Neural progenitor cell (in vitro differentiated cells): Measurements from ENCODE around the gene SERGEF. TPM values are rescaled to one million over a fixed set of nuclear protein-coding genes. Genes with fewer than 3 reads are reported as not detected.

Experiments
- DNase-seq: peaks from one replicate; pipeline ENCODE4 v3.0.0-alpha.2; 2016; ENCODE audit warnings: low spot score
- H2AFZ ChIP-seq: fragments of 200-600 bp; sonication (generic); replicated peaks from 2 replicates; pipeline ENCODE4 v1.6.1; 2016; ENCODE audit warnings: antibody characterized with exemption
- H3F3A ChIP-seq: fragments of 200-600 bp; sonication (generic); 2 replicates; pipeline ENCODE4 v1.6.1; 2016; ENCODE audit warnings: antibody characterized with exemption, low read depth
- H3K27ac ChIP-seq: fragments of 200-600 bp; sonication (generic); 2 replicates; pipeline ENCODE4 v1.5.1; 2016; ENCODE audit warnings: mild to moderate bottlenecking
- H3K27me3 ChIP-seq: fragments of 200-600 bp; sonication (generic); 2 replicates; pipeline ENCODE4 v1.6.1; 2016; ENCODE audit warnings: mild to moderate bottlenecking, moderate library complexity
- H3K36me3 ChIP-seq: fragments of 200-600 bp; sonication (generic); 2 replicates; pipeline ENCODE4 v1.5.1; 2016
- H3K4me1 ChIP-seq: fragments of 200-600 bp; sonication (generic); 2 replicates; pipeline ENCODE4 v1.6.1; 2016; ENCODE audit warnings: mixed run types
- H3K4me2 ChIP-seq: fragments of 200-600 bp; sonication (generic); 2 replicates; pipeline ENCODE4 v1.6.1; 2016
- H3K4me3 ChIP-seq: fragments of 200-600 bp; sonication (generic); 2 replicates; pipeline ENCODE4 v1.5.1; 2016
- H3K79me2 ChIP-seq: fragments of 200-600 bp; sonication (generic); 2 replicates; pipeline ENCODE4 v1.6.1; 2016; ENCODE audit warnings: low read depth
- H3K9ac ChIP-seq: fragments of 200-600 bp; sonication (generic); 2 replicates; pipeline ENCODE4 v1.6.1; 2016
- H3K9me3 ChIP-seq: fragments of 200-600 bp; sonication (generic); 2 replicates; pipeline ENCODE4 v1.5.1; 2016; ENCODE audit warnings: low read depth
- H4K20me1 ChIP-seq: fragments of 200-600 bp; sonication (generic); 2 replicates; pipeline ENCODE4 v1.6.1; 2016; ENCODE audit warnings: low read depth
- H3K27ac Mint-ChIP-seq: 3 replicates; pipeline ENCODE4 v1.8.0; 2021; ENCODE audit warnings: mixed read lengths
- H3K27me3 Mint-ChIP-seq: 2 replicates; pipeline ENCODE4 v1.8.0; 2022; ENCODE audit warnings: low read depth, mild to moderate bottlenecking, inconsistent platforms, moderate library complexity, mixed read lengths; ENCODE audit not compliant: insufficient read depth
- H3K36me3 Mint-ChIP-seq: 3 replicates; pipeline ENCODE4 v1.8.0; 2021; ENCODE audit warnings: mixed read lengths
- H3K4me1 Mint-ChIP-seq: 3 replicates; pipeline ENCODE4 v1.8.0; 2021; ENCODE audit warnings: mixed read lengths
- H3K4me3 Mint-ChIP-seq: 3 replicates; pipeline ENCODE4 v1.8.0; 2021; ENCODE audit warnings: mild to moderate bottlenecking, moderate library complexity, mixed read lengths
- H3K9me3 Mint-ChIP-seq: 3 replicates; pipeline ENCODE4 v1.8.0; 2020; ENCODE audit warnings: mixed read lengths
- EZH2 ChIP-seq: fragments of 200-600 bp; sonication (generic); IDR thresholded peaks from 2 replicates; pipeline ENCODE4 v1.6.1; 2017; ENCODE audit warnings: antibody characterized with exemption, mild to moderate bottlenecking, moderate library complexity
- EZH2phosphoT487 ChIP-seq: fragments of 200-600 bp; sonication (generic); IDR thresholded peaks from 2 replicates; pipeline ENCODE4 v1.6.1; 2017; ENCODE audit warnings: antibody characterized with exemption
- total RNA-seq: library from RNA; depleted of rRNA; stranded (reverse); fragments of >200 nt; gene quantifications from 2 replicates; pipeline ENCODE4 v1.2.3, GENCODE V29; 2015; ENCODE audit warnings: low replicate concordance
- TF ChIP-seq, protein P1 (sequence below): fragments of 200-600 bp; sonication (generic); IDR thresholded peaks from 2 replicates; pipeline ENCODE4 v1.5.1; 2017; ENCODE audit warnings: antibody characterized with exemption, mild to moderate bottlenecking

The SERGEF gene
- total RNA-seq, 1 donor from 2014 or later, result 35.1 TPM

- Histone ChIP-seq H3F3A (peaks cover 23% of the 10 kb centered on the region), H3K4me2 (peak overlapping the region; percentile 98), H3K27ac (no peak overlapping the region), H3K27me3 (peaks cover 33% of the 10 kb centered on the region), H2AFZ (peak overlapping the region; percentile 99), H4K20me1 (peaks cover 10% of the 10 kb centered on the region), H3K4me3 (peak overlapping the region; percentile 92), H3K79me2 (peaks cover 19% of the 10 kb centered on the region), H3K4me1 (peaks cover 16% of the 10 kb centered on the region), H3K36me3 (no peaks in the 10 kb centered on the region), H3K9me3 (no peaks in the 10 kb centered on the region), H3K9ac (no peak overlapping the region)
- peak; percentile 24 for DNase-seq
- H3K27me3 Mint-ChIP-seq, result peaks cover 11% of the 10 kb centered on the region
- no peaks in the 10 kb centered on the region for H3K36me3 Mint-ChIP-seq
- H3K9me3 Mint-ChIP-seq, result no peaks in the 10 kb centered on the region
- peaks cover 17% of the 10 kb centered on the region for H3K4me1 Mint-ChIP-seq
- no peak overlapping the region for H3K27ac Mint-ChIP-seq
- TF ChIP-seq, protein P1, sequence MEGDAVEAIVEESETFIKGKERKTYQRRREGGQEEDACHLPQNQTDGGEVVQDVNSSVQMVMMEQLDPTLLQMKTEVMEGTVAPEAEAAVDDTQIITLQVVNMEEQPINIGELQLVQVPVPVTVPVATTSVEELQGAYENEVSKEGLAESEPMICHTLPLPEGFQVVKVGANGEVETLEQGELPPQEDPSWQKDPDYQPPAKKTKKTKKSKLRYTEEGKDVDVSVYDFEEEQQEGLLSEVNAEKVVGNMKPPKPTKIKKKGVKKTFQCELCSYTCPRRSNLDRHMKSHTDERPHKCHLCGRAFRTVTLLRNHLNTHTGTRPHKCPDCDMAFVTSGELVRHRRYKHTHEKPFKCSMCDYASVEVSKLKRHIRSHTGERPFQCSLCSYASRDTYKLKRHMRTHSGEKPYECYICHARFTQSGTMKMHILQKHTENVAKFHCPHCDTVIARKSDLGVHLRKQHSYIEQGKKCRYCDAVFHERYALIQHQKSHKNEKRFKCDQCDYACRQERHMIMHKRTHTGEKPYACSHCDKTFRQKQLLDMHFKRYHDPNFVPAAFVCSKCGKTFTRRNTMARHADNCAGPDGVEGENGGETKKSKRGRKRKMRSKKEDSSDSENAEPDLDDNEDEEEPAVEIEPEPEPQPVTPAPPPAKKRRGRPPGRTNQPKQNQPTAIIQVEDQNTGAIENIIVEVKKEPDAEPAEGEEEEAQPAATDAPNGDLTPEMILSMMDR, result no peak
- TF ChIP-seq EZH2 (no peak), EZH2phosphoT487 (no peak)
- peak overlapping the region; percentile 99 for H3K4me3 Mint-ChIP-seq
Measured at GRCh38 chr11:18013790-18014507, 1.1 kb upstream of the SERGEF start.

- H3K9me3 Mint-ChIP-seq, result no peaks in the 10 kb centered on the region
- peaks cover 10% of the 10 kb centered on the region for H4K20me1 ChIP-seq
- H3K4me3 Mint-ChIP-seq, result peak overlapping the region; percentile 92
- H2AFZ ChIP-seq, result peak overlapping the region; percentile 96
- no peak for DNase-seq
- H3K27me3 ChIP-seq, result peaks cover 33% of the 10 kb centered on the region
- peaks cover 16% of the 10 kb centered on the region for H3K4me1 ChIP-seq
- H3K27ac ChIP-seq, result peak overlapping the region; percentile 18
- H3K27me3 Mint-ChIP-seq, result peaks cover 11% of the 10 kb centered on the region
- peak overlapping the region; percentile 27 for H3K27ac Mint-ChIP-seq
- TF ChIP-seq EZH2phosphoT487 (no peak), EZH2 (no peak)
- TF ChIP-seq, protein P1, result no peak
- peak overlapping the region; percentile 92 for H3K4me3 ChIP-seq
- peak overlapping the region; percentile 98 for H3K4me2 ChIP-seq
- H3F3A ChIP-seq, result peaks cover 23% of the 10 kb centered on the region
- H3K36me3 Mint-ChIP-seq, result no peaks in the 10 kb centered on the region
- H3K36me3 ChIP-seq, result no peaks in the 10 kb centered on the region
- H3K79me2 ChIP-seq, result peaks cover 19% of the 10 kb centered on the region
- H3K4me1 Mint-ChIP-seq, result peaks cover 20% of the 10 kb centered on the region
- H3K9me3 ChIP-seq, result no peaks in the 10 kb centered on the region
- peak overlapping the region; percentile 50 for H3K9ac ChIP-seq
Measured at GRCh38 chr11:18012122-18012905, 533 bp downstream of the SERGEF start.

- H3K4me3 ChIP-seq, result peak overlapping the region; percentile 92
- no peak overlapping the region for H2AFZ ChIP-seq
- Mint-ChIP-seq H3K9me3 (no peaks in the 10 kb centered on the region), H3K4me1 (peaks cover 20% of the 10 kb centered on the region), H3K4me3 (peak overlapping the region; percentile 92), H3K27me3 (peaks cover 11% of the 10 kb centered on the region), H3K36me3 (no peaks in the 10 kb centered on the region), H3K27ac (no peak overlapping the region)
- H3K4me1 ChIP-seq, result peaks cover 16% of the 10 kb centered on the region
- no peak overlapping the region for H3K9ac ChIP-seq
- peak; percentile 15 for DNase-seq
- H3F3A ChIP-seq, result peaks cover 23% of the 10 kb centered on the region
- peaks cover 19% of the 10 kb centered on the region for H3K79me2 ChIP-seq
- peaks cover 10% of the 10 kb centered on the region for H4K20me1 ChIP-seq
- H3K4me2 ChIP-seq, result peak overlapping the region; percentile 98
- peaks cover 33% of the 10 kb centered on the region for H3K27me3 ChIP-seq
- no peaks in the 10 kb centered on the region for H3K9me3 ChIP-seq
- H3K27ac ChIP-seq, result no peak overlapping the region
- no peaks in the 10 kb centered on the region for H3K36me3 ChIP-seq
- no peak for TF ChIP-seq EZH2
- no peak for TF ChIP-seq EZH2phosphoT487
- TF ChIP-seq, protein P1, result no peak
Measured at GRCh38 chr11:18011633-18012032, 1.2 kb downstream of the SERGEF start.
